ENCODE data around the gene TMTC3. TPM values are rescaled to one million over a fixed set of nuclear protein-coding genes. Genes with fewer than 3 reads are reported as not detected.

TMTC3 gene
- total and polyA plus RNA-seq, 2 donors (not counting 3 experiments of a cell fraction or from before 2014, with no cell fraction given), result 7.8 to 36.5 TPM

GRCh38 chr12:88228720-88229119 lies 86.6 kb downstream of the TMTC3 start:
- Histone ChIP-seq H3K79me2 (ENCODE audit: control insufficient read depth, insufficient read depth, low read length) (no peaks in the 10 kb centered on the region), H4K20me1 (replicated peaks; ENCODE audit: control insufficient read depth, extremely low read depth, insufficient read depth, low read length) (no peaks in the 10 kb centered on the region), H3K27me3 (ENCODE audit: control insufficient read depth in 2 of 2, insufficient read depth in 2 of 2, low read length in 2 of 2) (no peaks in the 10 kb centered on the region), H3K4me2 (ENCODE audit: insufficient read depth, low read length) (no peak overlapping the region), H3K9me1 (replicated peaks; ENCODE audit: control insufficient read depth, extremely low read depth, insufficient read depth, low read length) (no peaks in the 10 kb centered on the region), H3K4me3 (replicated peaks in 1 of 3; ENCODE audit: insufficient read depth in 1 of 3, low read depth in 1 of 3, low read length in 3 of 3) (no peak overlapping the region), H3K27ac (ENCODE audit: insufficient read depth, low read depth, low read length) (no peak overlapping the region), H2AFZ (ENCODE audit: low read depth, low read length) (no peak overlapping the region), H3K9ac (replicated peaks; ENCODE audit: extremely low read depth, insufficient read depth, low read length) (no peak overlapping the region), H3K9me3 (replicated peaks; ENCODE audit: control insufficient read depth, insufficient read depth, low read length) (no peaks in the 10 kb centered on the region), H3K4me1 (ENCODE audit: control insufficient read depth, extremely low read depth, insufficient read depth, low read length) (peaks cover 2% of the 10 kb centered on the region), H3K36me3 (ENCODE audit: control insufficient read depth in 2 of 2, extremely low read depth in 1 of 2, insufficient read depth in 2 of 2, low read length in 2 of 2) (no peaks in the 10 kb centered on the region)
- ChIA-PET POLR2A (no interaction called here), CTCF (no interaction called here)
- TF ChIP-seq JUN (IDR thresholded peaks at IDR 0.05; ENCODE audit: borderline replicate concordance, insufficient read depth, insufficient read length, low read depth) (no peak), POLR2AphosphoS5 (IDR thresholded peaks at IDR 0.05; ENCODE audit: insufficient read depth, low read depth, low read length) (no peak), FOS (IDR thresholded peaks at IDR 0.05; ENCODE audit: borderline replicate concordance, insufficient read depth, low read length) (no peak), POLR2A (IDR thresholded peaks at IDR 0.05; ENCODE audit: low read depth, low read length) (no peak), GATA2 (IDR thresholded peaks at IDR 0.05; ENCODE audit: insufficient read depth, insufficient read length, low read depth, low read length) (no peak), MYC (IDR thresholded peaks at IDR 0.05; ENCODE audit: low read depth, low read length) (no peak), CTCF (IDR thresholded peaks at IDR 0.05; ENCODE audit: extremely low read depth in 1 of 2, insufficient read depth in 1 of 2, low read depth in 1 of 2, low read length in 2 of 2) (no peak), MAX (IDR thresholded peaks at IDR 0.05; ENCODE audit: insufficient read depth, insufficient read length) (no peak), EZH2 (IDR thresholded peaks at IDR 0.05; ENCODE audit: borderline replicate concordance, low read depth, low read length, severe bottlenecking) (no peak)
- dilution Hi-C loops (cut with MboI; ENCODE audit: extremely low pct_ligation_motif_present, low sequenced_read_pairs), result no loop called here
- intact Hi-C loops (cut with micrococcal nuclease), result no loop called here
- no TSS peak for BruUV-seq (replicated peaks)
- DNase-seq (ENCODE audit: low read depth, low spot score), result no peak
- no peak for FAIRE-seq

Measured in endothelial cell of umbilical vein (primary cell).